GM21381 (cell line): ENCODE data around the gene CDH13.

Experiments used
- ATAC-seq: cut with Tn5 transposase; IDR thresholded peaks from one replicate; pipeline ENCODE4 v1.9.1; 2021; ENCODE audit warnings: mild to moderate bottlenecking, moderate library complexity; ENCODE audit not compliant: unreplicated experiment

Gene CDH13

GRCh38 chr16:82625066-82625968, 1.5 kb upstream of the CDH13 start:
- no peak for ATAC-seq

DNA sequence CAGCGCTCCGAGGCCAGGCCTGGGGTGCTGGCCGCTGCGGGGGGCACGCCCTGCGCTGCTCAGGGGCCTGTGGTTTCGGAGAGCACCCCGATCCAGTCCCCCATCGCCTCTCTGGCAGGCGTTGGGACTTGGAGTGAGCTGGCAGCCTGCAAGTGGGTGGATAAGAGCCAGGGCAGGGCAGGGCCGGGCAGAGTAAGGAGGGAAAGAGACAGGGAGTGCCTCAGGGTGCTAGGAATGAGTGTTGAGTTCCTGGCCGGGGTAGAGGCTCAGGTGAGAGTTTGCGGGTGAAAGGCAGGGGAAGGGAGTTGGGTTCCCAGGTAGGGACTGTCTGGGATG, 1.3 kb downstream of the CDH13 start:
- no peak for ATAC-seq

- no peak for ATAC-seq
Observed at GRCh38 chr16:82628711-82629110, 1.9 kb downstream of the CDH13 start.

GRCh38 chr16:82629441-82630027, 2.8 kb downstream of the CDH13 start:
- ATAC-seq: no peak

GRCh38 chr16:82630219-82630618, 3.5 kb downstream of the CDH13 start:
- no peak for ATAC-seq

GRCh38 chr16:82630688-82631087, 3.9 kb downstream of the CDH13 start:
- ATAC-seq: no peak

GRCh38 chr16:82631701-82632685, 5.2 kb downstream of the CDH13 start:
- no peak for ATAC-seq

DNA sequence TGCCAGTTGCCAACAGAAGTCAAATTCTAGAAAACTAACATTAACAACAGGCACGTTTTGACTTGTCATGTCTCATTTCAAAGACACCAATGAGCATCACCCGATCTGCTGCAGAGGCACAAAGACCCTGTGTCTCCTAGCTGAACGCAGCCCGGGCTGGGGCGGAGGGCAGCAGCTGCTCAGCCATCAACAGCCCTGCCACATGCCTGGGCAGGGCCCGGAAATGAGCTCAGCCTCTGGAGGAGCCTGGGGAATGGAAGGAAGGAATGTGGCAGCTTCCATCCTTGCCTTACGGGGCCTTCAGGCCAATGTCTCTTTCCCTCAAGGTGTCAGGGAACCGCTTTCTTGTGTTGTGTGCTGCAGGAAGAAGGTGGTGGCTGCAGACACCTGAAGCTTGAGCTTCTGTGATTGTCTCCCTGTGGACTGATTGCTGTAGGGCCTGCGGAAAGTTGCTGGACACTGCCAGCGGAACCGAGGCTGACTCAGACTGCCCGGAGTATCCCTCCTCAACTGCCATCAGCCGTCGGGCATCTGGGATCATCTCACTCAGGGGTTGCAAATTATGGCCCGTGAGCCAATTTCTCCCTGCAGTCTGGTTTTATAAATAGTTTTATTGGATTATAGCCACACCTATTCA, 7.3 kb downstream of the CDH13 start:
- no peak for ATAC-seq

DNA sequence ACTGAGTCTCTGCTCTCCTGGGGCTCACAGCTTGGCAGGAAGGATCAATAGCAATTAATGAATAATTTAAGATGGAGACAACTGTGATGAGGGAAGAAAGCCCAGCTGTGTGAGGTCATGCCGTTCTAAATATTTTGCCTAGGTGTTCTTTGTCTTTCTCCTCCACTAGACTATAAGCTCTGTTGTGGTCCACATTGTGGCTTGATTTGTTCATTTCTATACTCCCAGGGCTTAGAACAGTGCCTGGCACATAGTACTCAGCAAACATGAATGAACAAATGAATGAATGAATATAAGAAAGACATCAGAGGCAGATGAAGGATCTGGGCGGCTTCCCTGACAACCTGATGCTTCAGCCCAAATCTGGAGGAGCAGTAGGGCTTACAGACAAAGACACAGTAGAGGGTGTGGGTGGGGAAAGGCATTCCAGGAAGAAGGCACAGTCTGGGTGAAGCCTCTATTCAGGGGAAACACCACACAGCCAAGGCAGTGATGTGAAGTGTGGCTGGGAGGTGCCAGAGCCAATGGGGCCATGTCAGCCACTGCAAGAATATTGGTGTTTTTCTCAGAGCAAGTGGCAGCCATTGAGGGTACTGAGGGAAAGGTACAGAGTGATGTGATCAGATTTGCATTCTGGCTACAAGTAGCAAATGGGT, 8.3 kb downstream of the CDH13 start:
- no peak for ATAC-seq

- no peak for ATAC-seq
Observed at GRCh38 chr16:82636485-82636884, 9.7 kb downstream of the CDH13 start.

- no peak for ATAC-seq
Observed at GRCh38 chr16:82636958-82637357, 10.2 kb downstream of the CDH13 start.

- ATAC-seq: no peak
Observed at GRCh38 chr16:82638095-82638798, 11.5 kb downstream of the CDH13 start.

- ATAC-seq: no peak
Observed at GRCh38 chr16:82639263-82639662, 12.5 kb downstream of the CDH13 start.

- ATAC-seq: peak; percentile 79
Observed at GRCh38 chr16:82639666-82640336, 13.0 kb downstream of the CDH13 start.

- no peak for ATAC-seq
Observed at GRCh38 chr16:82641336-82641984, 14.7 kb downstream of the CDH13 start.

DNA sequence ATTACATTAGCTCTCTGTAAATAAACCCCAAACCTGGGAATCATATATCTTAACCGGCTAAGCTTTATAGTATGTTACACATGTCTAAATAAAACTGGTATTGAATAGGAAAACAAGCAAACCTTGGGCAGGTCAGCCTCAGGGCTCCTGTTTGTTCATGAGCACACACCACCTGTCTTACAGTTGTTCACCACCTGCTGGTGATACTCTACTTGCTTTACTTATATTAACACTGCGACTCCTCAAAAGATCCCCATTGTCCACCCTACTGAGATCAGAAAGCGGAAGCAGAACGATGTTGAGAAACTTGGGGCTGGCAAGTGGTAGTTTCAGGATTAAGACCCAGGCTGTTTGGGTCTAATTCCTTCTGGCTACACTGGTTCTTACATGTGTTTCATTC, 16.4 kb downstream of the CDH13 start:
- ATAC-seq: no peak

GRCh38 chr16:82643936-82644630, 17.3 kb downstream of the CDH13 start:
- ATAC-seq: no peak

DNA sequence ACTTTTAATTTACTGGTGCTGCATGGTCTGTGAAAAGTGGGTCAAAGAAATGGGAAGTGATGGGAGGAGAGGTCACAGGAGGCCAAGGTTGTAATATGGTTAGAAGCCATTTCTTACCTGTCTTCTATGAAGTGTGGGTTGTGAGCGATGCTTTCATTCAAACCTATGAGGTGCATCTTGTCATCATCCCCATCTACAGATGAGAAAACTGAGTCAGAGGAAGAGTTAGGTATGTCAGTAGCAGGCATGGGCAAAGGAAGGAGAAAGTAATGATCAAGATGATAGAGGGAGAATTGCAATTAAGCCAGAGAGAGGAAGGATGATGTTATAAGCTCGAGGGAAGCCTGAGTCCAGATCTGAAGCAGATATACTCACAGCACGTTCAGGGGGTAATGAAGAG, 19.7 kb downstream of the CDH13 start:
- ATAC-seq: no peak
